ENCODE results near the gene CDC123.

GRCh38 chr10:12202226-12202625, 6.2 kb downstream of the CDC123 start:
- TF ChIP-seq CTCF (IDR thresholded peaks at IDR 0.05) (no peak), EP300 (IDR thresholded peaks at IDR 0.05) (no peak), POLR2AphosphoS5 (IDR thresholded peaks at IDR 0.05) (no peak)

Measured in sigmoid colon (tissue), 4 donors.